ENCODE measurements around the gene TPCN1. TPM values are rescaled to one million over a fixed set of nuclear protein-coding genes. Genes with fewer than 3 reads are reported as not detected.

Gene TPCN1
- total and polyA plus RNA-seq, 2 of the 13 experiments (the other 11 are each of a cell fraction or from before 2014, with no cell fraction given): 8.0 to 26.8 TPM

DNA sequence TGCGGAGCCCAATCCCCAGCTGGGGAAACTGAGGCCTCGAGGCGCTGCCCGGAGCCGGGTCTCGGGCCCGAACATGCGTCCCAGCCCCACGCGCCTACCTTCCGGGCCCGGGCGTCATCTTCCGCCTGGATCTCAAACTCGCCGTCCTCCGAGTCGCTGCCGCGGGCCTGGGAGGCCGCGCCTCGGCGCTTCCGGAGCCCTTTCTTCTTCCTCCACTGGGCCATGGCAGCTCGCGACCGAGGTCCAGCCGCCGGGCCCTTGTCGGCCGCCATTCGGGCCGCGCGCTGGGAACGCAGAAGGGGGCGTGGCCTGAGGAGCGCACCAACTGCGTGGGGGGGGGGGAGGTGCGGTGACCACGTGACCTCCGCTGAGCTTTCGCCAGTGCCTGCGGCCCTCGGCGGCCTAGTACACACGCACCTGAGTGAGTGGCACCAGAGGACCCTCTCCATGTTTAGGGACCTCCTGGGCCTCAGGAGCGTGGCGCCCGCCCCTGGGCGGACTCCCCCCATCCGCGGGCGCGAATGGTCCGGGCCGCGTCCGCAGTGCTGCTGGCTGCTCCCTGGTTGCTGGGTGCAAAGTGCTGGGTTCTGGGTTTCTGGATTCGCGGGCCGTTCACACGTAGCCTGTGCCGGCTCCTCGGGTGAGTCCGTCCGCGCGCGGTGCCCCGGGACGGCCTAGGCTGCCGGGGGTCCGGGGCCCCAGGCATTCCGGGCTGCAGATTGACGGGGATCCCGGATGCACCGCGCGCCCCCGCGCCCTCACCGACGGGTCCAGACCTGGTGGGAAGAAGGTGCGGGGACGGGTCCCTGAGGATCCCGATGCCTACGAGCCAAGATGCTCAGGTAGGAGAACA lies 35.9 kb upstream of the TPCN1 start, which contains the start of the genes DDX54 and RITA1 (continued):
- TF ChIP-seq, protein P1, sequence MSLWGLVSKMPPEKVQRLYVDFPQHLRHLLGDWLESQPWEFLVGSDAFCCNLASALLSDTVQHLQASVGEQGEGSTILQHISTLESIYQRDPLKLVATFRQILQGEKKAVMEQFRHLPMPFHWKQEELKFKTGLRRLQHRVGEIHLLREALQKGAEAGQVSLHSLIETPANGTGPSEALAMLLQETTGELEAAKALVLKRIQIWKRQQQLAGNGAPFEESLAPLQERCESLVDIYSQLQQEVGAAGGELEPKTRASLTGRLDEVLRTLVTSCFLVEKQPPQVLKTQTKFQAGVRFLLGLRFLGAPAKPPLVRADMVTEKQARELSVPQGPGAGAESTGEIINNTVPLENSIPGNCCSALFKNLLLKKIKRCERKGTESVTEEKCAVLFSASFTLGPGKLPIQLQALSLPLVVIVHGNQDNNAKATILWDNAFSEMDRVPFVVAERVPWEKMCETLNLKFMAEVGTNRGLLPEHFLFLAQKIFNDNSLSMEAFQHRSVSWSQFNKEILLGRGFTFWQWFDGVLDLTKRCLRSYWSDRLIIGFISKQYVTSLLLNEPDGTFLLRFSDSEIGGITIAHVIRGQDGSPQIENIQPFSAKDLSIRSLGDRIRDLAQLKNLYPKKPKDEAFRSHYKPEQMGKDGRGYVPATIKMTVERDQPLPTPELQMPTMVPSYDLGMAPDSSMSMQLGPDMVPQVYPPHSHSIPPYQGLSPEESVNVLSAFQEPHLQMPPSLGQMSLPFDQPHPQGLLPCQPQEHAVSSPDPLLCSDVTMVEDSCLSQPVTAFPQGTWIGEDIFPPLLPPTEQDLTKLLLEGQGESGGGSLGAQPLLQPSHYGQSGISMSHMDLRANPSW (CRISPR knock-in tag; IDR thresholded peaks at IDR 0.05; ENCODE audit: borderline replicate concordance): no peak
- TF ChIP-seq ZNF589 (CRISPR knock-in tag; conservative IDR thresholded peaks at IDR 0.05) (peak; percentile 95), SIX4 (CRISPR knock-in tag; IDR thresholded peaks at IDR 0.05) (no peak), ZNF138 (CRISPR knock-in tag; IDR thresholded peaks at IDR 0.05; ENCODE audit: low read depth) (no peak), KAT2B (IDR thresholded peaks at IDR 0.05; ENCODE audit: borderline replicate concordance, low read depth, low read length) (no peak), ZNF432 (CRISPR knock-in tag; IDR thresholded peaks at IDR 0.05; ENCODE audit: borderline replicate concordance) (0 out of 2 replicates have a peak, but pooled peaks have one; percentile 7), ZNF484 (CRISPR knock-in tag; IDR thresholded peaks at IDR 0.05; ENCODE audit: borderline replicate concordance, low read depth) (peak; percentile 83; the same call in 1 of the 2 replicates), ZFYVE20 (CRISPR knock-in tag; IDR thresholded peaks at IDR 0.05; ENCODE audit: borderline replicate concordance, low read depth) (no peak), HNRNPL (IDR thresholded peaks at IDR 0.05; ENCODE audit: low read depth, low read length) (no peak), SCMH1 (CRISPR knock-in tag; IDR thresholded peaks at IDR 0.05; ENCODE audit: borderline replicate concordance) (no peak)
- TF ChIP-seq, protein P2, sequence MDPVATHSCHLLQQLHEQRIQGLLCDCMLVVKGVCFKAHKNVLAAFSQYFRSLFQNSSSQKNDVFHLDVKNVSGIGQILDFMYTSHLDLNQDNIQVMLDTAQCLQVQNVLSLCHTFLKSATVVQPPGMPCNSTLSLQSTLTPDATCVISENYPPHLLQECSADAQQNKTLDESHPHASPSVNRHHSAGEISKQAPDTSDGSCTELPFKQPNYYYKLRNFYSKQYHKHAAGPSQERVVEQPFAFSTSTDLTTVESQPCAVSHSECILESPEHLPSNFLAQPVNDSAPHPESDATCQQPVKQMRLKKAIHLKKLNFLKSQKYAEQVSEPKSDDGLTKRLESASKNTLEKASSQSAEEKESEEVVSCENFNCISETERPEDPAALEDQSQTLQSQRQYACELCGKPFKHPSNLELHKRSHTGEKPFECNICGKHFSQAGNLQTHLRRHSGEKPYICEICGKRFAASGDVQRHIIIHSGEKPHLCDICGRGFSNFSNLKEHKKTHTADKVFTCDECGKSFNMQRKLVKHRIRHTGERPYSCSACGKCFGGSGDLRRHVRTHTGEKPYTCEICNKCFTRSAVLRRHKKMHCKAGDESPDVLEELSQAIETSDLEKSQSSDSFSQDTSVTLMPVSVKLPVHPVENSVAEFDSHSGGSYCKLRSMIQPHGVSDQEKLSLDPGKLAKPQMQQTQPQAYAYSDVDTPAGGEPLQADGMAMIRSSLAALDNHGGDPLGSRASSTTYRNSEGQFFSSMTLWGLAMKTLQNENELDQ (CRISPR knock-in tag; IDR thresholded peaks at IDR 0.05; ENCODE audit: borderline replicate concordance): no peak
- TF ChIP-seq, protein P3, sequence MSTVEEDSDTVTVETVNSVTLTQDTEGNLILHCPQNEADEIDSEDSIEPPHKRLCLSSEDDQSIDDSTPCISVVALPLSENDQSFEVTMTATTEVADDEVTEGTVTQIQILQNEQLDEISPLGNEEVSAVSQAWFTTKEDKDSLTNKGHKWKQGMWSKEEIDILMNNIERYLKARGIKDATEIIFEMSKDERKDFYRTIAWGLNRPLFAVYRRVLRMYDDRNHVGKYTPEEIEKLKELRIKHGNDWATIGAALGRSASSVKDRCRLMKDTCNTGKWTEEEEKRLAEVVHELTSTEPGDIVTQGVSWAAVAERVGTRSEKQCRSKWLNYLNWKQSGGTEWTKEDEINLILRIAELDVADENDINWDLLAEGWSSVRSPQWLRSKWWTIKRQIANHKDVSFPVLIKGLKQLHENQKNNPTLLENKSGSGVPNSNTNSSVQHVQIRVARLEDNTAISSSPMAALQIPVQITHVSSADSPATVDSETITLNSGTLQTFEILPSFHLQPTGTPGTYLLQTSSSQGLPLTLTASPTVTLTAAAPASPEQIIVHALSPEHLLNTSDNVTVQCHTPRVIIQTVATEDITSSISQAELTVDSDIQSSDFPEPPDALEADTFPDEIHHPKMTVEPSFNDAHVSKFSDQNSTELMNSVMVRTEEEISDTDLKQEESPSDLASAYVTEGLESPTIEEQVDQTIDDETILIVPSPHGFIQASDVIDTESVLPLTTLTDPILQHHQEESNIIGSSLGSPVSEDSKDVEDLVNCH (CRISPR knock-in tag; IDR thresholded peaks at IDR 0.05): no peak
- TF ChIP-seq, protein P4, sequence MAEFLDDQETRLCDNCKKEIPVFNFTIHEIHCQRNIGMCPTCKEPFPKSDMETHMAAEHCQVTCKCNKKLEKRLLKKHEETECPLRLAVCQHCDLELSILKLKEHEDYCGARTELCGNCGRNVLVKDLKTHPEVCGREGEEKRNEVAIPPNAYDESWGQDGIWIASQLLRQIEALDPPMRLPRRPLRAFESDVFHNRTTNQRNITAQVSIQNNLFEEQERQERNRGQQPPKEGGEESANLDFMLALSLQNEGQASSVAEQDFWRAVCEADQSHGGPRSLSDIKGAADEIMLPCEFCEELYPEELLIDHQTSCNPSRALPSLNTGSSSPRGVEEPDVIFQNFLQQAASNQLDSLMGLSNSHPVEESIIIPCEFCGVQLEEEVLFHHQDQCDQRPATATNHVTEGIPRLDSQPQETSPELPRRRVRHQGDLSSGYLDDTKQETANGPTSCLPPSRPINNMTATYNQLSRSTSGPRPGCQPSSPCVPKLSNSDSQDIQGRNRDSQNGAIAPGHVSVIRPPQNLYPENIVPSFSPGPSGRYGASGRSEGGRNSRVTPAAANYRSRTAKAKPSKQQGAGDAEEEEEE (CRISPR knock-in tag; IDR thresholded peaks at IDR 0.05; ENCODE audit: borderline replicate concordance): no peak
- TF ChIP-seq, protein P5, sequence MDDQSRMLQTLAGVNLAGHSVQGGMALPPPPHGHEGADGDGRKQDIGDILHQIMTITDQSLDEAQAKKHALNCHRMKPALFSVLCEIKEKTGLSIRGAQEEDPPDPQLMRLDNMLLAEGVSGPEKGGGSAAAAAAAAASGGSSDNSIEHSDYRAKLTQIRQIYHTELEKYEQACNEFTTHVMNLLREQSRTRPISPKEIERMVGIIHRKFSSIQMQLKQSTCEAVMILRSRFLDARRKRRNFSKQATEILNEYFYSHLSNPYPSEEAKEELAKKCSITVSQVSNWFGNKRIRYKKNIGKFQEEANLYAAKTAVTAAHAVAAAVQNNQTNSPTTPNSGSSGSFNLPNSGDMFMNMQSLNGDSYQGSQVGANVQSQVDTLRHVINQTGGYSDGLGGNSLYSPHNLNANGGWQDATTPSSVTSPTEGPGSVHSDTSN (CRISPR knock-in tag; IDR thresholded peaks at IDR 0.05; ENCODE audit: borderline replicate concordance): no peak
- TF ChIP-seq, protein P6, sequence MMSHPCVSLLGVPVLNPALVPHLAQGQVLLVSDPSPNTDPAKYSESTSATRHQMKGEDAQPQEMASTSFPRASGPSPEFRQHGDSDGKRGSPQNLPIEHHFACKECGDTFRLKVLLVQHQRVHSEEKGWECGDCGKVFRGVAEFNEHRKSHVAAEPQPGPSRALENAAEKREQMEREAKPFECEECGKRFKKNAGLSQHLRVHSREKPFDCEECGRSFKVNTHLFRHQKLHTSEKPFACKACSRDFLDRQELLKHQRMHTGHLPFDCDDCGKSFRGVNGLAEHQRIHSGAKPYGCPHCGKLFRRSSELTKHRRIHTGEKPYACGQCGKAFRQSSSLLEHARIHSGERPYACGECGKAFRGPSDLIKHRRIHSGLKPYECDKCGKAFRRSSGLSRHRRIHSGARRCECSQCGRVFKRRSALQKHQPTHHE (CRISPR knock-in tag; IDR thresholded peaks at IDR 0.05; ENCODE audit: borderline replicate concordance): peak; percentile 67; the same call in 1 of the 2 replicates
